ENCODE results near the gene SUGP1. TPM values are rescaled to one million over a fixed set of nuclear protein-coding genes. Genes with fewer than 3 reads are reported as not detected.

SUGP1 gene
- total RNA-seq, 1 experiment from 2014 or later: 20.1 TPM

DNA sequence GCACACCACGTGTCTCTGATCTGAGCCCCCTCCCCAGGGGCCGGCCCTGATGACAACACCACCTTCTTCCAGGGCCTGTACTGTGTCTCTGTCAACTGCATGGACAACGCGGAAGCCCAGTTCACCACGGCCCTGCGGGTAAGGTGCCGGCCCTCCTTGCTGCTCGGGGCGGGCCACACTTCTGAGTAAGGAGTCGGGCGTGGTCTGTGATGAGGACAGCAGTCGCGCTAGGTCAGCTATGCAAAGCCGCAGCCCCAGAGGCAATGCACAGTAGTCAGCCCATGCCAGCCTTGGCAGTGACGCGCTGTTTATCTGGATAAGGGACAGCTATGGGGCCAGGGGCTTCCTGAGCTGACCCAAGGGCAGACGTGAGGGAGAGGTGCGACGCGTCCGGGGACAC is 24.9 kb upstream of the SUGP1 start:
- in situ Hi-C loops (cut with HindIII; ENCODE audit: low pct_unique_long_range_greater_than_20kb, low sequenced_read_pairs): no loop called here
- no peak for DNase-seq (ENCODE audit: low read depth, low spot score)

GRCh38 chr19:19343762-19344161 is 23.5 kb upstream of the SUGP1 start:
- peak; percentile 38 for DNase-seq (ENCODE audit: low read depth, low spot score)
- in situ Hi-C loops (cut with HindIII; ENCODE audit: low pct_unique_long_range_greater_than_20kb, low sequenced_read_pairs): no loop called here

DNA sequence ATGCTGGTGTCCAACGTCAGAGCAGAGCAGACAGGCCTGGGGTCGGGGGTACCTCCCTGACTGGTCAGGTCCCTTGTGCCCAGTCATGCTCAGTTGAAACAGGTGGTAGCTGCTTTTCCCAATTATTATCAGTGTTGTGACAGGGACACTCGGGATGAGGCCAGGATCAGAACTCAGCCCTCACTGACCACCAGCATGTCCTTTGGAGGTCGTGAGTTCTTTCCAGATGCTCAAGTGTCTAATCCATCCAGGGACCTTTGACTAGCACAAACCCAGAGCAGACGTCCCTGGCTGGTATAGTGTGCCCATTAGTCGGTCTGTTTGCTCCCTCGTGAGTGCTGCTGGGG is 22.7 kb upstream of the SUGP1 start:
- in situ Hi-C loops (cut with HindIII; ENCODE audit: low pct_unique_long_range_greater_than_20kb, low sequenced_read_pairs): no loop called here
- DNase-seq (ENCODE audit: low read depth, low spot score): no peak

- in situ Hi-C loops (cut with HindIII; ENCODE audit: low pct_unique_long_range_greater_than_20kb, low sequenced_read_pairs): no loop called here
- DNase-seq (ENCODE audit: low read depth, low spot score): peak; percentile 70
Measured at GRCh38 chr19:19342086-19343015, 22.0 kb upstream of the SUGP1 start.

GRCh38 chr19:19341026-19341425 is 20.7 kb upstream of the SUGP1 start:
- in situ Hi-C loops (cut with HindIII; ENCODE audit: low pct_unique_long_range_greater_than_20kb, low sequenced_read_pairs): no loop called here
- no peak for DNase-seq (ENCODE audit: low read depth, low spot score)

GRCh38 chr19:19338082-19338481 is 17.8 kb upstream of the SUGP1 start:
- DNase-seq (ENCODE audit: low read depth, low spot score): no peak
- in situ Hi-C loops (cut with HindIII; ENCODE audit: low pct_unique_long_range_greater_than_20kb, low sequenced_read_pairs): no loop called here

DNA sequence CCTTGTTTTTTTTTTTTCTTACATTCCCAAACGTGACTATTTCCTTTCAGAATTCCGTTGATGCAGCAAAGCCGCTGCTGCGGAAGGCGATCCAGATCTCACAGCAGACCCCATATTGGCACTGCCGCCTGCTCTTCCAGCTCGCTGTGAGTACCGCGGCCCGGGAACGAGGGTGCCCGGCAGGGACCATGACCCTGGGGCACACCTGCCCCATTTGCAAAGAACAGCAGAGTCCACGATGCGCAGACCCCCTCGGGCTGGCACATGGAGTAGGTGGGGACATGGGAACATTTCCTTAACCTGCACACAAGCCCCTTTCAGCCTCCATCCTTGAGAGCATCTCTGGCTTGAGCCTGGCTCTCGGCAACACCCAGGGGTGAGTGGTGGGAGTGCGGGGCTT is 16.8 kb upstream of the SUGP1 start:
- no peak for DNase-seq (ENCODE audit: low read depth, low spot score)
- in situ Hi-C loops (cut with HindIII; ENCODE audit: low pct_unique_long_range_greater_than_20kb, low sequenced_read_pairs): no loop called here

DNA sequence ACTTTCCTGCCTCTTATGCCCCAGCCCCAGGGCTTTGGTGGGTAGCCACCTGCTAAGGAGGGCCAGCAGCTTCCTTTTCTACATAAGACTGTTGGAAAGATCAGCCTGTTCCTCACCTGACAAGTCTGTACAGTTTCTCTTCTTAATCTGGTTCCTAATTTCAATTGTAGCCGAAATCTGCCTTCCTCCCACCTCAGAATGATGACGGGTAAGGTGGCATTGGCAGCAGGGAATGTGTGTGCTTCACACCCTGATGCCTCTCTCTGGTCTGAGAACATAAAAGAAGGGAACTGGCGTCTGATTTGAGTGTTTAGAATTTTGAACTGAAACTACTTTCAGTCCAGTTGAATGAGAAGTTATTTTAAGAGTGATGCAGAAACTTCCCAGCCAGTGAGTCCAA is 16.3 kb upstream of the SUGP1 start:
- DNase-seq (ENCODE audit: low read depth, low spot score): no peak
- in situ Hi-C loops (cut with HindIII; ENCODE audit: low pct_unique_long_range_greater_than_20kb, low sequenced_read_pairs): no loop called here

DNA sequence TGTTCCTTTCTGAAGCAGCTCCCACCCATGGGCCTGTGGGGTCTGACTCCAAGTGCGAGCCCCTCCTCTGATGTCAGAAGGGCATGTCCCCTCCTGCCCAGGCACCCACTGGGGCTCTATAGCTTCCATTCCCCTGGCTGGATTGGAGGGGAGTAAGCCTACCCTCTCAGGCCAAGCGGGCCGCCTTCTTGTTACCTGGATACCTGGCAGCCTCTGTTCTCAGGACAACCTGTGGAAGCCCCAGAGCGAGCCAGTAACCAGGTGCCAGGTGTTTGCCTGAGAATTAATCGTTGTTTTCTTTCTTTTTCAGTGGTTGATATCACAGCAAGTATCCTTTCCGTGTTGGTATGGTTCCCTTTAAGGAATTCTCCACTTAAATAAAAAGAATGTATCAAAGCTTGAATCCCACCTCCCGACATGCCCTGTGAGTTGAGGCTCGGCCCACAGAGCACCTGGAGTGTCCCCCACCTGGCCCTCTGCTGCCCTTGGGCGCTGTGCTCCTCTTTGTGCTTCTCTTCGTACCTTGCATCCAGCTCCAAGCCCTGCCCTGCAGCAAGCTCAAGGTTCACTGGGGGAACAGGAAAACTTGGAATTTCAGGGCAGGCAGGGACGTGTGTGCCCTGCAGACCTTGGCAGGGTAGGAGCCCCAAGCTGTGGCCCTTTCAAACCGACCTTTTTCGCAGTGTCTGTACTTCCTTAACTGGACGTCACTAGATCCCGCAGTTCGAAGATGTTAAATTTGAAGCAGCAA is 15.3 kb upstream of the SUGP1 start:
- in situ Hi-C loops (cut with HindIII; ENCODE audit: low pct_unique_long_range_greater_than_20kb, low sequenced_read_pairs): no loop called here
- DNase-seq (ENCODE audit: low read depth, low spot score): no peak

- in situ Hi-C loops (cut with HindIII; ENCODE audit: low pct_unique_long_range_greater_than_20kb, low sequenced_read_pairs): no loop called here
- DNase-seq (ENCODE audit: low read depth, low spot score): no peak
Measured at GRCh38 chr19:19334989-19335344, 14.7 kb upstream of the SUGP1 start.

- in situ Hi-C loops (cut with HindIII; ENCODE audit: low pct_unique_long_range_greater_than_20kb, low sequenced_read_pairs): no loop called here
- DNase-seq (ENCODE audit: low read depth, low spot score): no peak
Measured at GRCh38 chr19:19334063-19334988, 14.0 kb upstream of the SUGP1 start.

GRCh38 chr19:19329126-19329525 is 8.8 kb upstream of the SUGP1 start:
- in situ Hi-C loops (cut with HindIII; ENCODE audit: low pct_unique_long_range_greater_than_20kb, low sequenced_read_pairs): no loop called here
- DNase-seq (ENCODE audit: low read depth, low spot score): no peak

DNA sequence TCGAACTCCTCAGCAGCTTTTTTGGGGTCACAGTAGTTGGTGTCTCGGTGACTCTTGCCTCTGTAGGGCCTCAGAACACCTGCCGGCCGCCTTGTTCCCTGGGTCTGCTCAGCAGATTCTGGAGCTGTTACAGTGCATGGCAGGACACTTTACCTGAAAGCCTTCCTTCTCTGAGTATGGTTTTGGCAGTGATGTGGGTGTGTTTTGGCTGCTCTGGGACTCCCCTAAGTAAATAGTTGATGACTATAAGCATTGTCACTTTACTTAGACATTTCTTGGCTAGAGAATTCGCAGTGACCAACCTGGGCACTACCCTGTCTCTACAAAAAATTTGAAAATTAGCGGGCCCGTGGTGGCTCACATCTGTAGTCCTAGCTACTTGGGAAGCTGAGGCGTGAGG is 7.4 kb upstream of the SUGP1 start:
- no peak for DNase-seq (ENCODE audit: low read depth, low spot score)
- in situ Hi-C loops (cut with HindIII; ENCODE audit: low pct_unique_long_range_greater_than_20kb, low sequenced_read_pairs): no loop called here

GRCh38 chr19:19324059-19324770 is 3.9 kb upstream of the SUGP1 start:
- DNase-seq (ENCODE audit: low read depth, low spot score): no peak
- in situ Hi-C loops (cut with HindIII; ENCODE audit: low pct_unique_long_range_greater_than_20kb, low sequenced_read_pairs): no loop called here

DNA sequence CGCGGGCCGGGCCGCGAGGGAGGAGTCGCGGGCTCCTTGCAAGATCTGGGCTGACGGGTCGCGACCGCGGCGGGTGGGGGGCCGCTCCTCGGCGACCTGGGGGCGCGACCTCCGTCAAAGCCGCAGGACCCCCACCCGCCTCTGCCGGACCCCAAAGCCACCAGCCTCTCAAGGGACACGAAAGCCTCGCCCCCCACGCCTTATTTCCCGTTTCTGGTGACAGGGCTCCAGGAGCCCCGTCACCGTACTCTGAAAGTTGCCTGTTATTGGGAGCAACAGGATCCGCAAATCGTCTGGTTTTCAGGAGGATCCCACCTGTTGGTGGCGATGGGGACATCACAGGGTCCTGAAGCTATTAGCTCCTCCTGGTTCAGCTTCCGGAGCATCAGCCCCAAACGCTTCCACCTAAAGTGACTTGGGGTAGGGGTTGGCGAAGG is 850 bp upstream of the SUGP1 start:
- in situ Hi-C loops (cut with HindIII; ENCODE audit: low pct_unique_long_range_greater_than_20kb, low sequenced_read_pairs): no loop called here
- no peak for DNase-seq (ENCODE audit: low read depth, low spot score)

DNA sequence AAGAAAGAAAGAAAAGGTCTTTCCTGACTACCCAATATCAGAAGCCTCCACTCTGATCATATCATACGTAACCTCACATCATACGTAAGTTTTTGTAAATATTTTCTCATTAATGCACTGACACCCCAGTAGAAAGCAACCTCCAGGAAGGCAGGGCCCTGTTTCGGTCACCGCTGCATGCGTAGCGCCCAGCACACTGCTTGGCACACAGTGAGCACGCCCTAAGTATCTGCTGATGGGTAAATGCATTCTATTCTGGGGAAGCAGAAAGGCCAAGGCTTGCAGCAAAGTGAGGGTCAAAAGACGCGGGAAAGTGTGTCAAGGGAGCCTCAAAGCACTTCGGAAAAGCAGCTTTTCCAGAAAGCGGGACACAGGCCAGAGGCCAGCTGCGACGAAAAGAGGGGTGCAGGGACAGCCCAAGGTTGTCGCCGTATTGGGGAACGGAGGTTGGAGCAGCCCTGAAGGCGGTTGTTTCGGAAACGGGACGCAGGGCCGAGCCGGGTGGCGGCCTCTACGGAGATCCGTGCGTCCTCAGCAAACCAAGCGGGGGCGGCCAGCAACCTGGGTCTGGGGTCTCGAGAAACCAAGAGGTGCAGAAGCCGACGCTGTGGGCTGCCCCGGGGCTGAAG is 463 bp downstream of the SUGP1 start:
- in situ Hi-C loops (cut with HindIII; ENCODE audit: low pct_unique_long_range_greater_than_20kb, low sequenced_read_pairs): no loop called here

DNA sequence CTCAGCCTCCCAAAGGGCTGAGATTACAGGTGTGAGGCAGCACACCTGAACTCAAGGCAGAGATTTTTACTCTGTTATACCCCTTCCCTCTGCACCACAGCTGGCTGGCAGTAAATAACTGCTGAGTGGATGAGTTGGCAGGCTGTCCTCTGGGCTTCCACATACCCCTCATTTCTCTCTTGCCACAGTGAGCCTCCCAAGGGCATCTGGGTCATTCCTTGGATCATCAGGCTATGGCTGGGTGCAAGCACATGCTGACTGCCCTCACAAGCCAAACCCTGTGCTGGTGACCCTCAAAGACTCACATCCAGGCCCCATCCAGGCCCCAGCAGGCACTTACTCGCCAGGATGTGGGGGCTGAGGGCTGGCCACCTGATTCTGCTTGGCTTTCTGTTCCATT is 4.2 kb downstream of the SUGP1 start:
- in situ Hi-C loops (cut with HindIII; ENCODE audit: low pct_unique_long_range_greater_than_20kb, low sequenced_read_pairs): no loop called here
- no peak for DNase-seq (ENCODE audit: low read depth, low spot score)

More for the DNA sequence above, 463 bp downstream of the SUGP1 start:
- no peak for DNase-seq (ENCODE audit: low read depth, low spot score)

Data from SK-MEL-5 (cell line).